NCI-H2196 (cell line): Measurements from ENCODE around the gene TCEA2.
A peak's percentile ranks its signal among the peaks of the same experiment; 100 is the strongest.

Source experiments
- DNase-seq: peaks from one replicate; lab custom pipeline; 2025; ENCODE audit not compliant: unreplicated experiment; lab: John Stamatoyannopoulos, UW

The TCEA2 gene

DNA sequence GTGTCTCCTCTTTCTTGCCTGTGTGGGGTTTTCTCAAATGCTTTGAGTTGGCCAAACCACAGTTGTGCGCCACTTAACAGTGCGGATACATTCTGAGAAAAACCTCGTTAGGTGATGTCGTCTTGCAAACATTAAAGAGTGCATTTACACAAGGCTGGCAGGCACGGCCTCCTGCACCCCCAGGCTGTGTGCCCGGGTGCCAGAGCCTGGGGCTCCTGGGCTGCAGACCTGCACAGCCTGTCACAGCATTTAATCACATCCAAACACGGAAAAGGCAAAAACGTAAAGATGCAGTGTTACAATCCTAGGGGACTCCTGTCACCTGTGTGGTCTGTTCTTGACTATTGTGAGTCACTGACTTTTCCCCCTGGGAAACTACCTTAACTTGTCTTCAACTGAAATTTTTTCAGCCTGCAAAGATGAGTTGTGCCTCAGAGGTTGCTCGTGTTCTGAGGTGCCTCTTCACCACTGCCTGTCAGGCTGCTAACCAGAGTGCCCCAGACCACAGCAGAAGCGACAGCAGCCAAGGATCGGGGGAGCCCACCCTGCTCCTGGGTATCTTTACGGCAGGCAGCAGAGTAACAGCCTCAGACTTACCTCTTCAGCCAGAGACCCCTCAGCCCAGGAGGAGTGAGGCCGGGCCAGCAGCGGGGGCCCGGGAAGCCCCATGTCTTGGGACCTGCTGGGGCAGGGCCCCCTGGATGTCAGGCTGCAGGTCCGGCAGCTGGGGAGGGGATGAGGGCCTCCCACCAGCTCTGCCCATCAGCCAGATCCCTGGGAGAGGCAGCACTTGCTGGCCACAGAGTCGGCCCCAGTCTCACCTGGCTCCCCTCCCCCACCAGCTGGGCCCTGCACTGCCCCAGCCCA lies 27.7 kb upstream of the TCEA2 start:
- DNase-seq = no peak

DNA sequence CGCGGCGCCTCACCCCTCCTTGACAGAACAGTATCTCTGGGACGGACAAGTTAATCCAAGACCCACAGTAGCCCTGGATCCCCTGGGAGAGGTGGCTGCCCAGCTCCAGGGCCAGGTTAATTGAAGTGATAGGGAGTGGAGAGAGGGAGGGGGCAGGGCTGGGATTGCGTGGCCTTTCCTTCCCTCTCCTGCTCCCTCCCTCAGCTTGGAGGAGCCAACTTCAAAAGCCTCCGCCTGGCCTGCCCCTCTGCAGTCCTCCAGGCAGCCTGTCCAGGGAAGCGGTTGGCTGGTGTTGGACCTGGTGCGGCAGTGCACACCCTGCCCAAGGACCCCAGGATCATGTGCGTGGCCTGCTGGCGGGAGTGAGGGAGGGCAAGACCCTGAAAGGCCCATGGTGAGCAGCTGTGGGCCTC lies 27.1 kb upstream of the TCEA2 start, which contains the start of gene C20orf204:
Gene C20orf204 (plus strand): TSS at position 250 of the 413 bp plus-strand sequence. CDS start 142 bp downstream, at position 392.
- DNase-seq = no peak

DNA sequence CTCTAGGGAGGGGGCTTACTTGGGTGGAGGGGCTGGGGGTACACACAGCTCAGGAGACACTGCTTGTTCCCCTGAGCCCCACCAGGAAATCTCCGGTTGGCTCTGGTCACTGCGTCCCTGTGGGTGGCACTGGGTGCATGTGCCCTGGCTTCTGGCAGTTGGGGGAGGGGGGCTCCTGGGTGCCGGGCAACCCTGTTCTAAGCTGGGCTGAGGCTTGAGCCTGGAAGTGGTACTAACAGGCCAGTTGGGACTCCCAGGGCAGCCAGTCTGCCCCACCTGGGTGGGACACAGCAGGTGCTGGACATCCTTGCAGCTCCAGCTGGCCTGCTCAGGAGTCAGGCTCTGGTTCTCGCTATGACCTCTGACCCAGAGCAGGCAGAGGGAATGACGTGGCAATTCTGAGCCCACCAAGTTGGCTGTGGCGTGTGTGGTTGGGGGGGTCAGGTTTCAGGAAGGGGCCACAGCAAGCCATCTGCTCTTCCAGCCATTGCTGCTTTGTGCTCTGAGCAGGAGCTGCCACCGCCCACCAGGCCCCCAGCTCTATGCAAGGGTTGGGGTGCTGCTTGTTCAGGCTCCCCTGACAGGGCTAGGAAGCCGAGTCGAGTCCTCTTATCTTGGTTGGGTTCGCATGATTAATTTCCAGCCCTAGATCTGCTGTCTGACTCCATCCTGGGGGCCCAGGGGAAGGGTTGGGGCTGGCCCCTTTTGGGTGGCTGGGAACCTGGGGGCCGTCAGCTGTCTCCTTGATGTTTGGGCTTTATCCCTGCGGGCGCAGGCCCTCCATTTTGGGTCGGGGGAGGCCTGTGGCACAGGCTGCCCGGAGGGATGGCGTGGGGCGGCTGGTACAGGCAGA lies 26.4 kb upstream of the TCEA2 start:
- DNase-seq = no peak

DNA sequence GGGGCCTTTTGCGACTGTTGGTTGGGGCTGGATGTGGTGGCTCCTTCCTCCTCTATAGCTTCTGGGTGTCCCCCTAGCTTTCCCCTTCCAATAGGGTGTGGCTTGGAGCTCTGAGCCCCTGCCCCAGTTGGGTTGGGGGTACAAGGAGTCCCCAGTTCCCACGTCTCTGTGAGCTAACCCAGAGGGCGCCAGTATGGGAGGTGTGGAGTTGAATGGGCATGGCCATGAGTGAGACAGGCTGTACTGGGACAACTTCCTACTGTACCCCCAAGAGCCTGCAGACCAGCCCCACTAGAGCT lies 25.9 kb upstream of the TCEA2 start:
- no peak for DNase-seq

DNA sequence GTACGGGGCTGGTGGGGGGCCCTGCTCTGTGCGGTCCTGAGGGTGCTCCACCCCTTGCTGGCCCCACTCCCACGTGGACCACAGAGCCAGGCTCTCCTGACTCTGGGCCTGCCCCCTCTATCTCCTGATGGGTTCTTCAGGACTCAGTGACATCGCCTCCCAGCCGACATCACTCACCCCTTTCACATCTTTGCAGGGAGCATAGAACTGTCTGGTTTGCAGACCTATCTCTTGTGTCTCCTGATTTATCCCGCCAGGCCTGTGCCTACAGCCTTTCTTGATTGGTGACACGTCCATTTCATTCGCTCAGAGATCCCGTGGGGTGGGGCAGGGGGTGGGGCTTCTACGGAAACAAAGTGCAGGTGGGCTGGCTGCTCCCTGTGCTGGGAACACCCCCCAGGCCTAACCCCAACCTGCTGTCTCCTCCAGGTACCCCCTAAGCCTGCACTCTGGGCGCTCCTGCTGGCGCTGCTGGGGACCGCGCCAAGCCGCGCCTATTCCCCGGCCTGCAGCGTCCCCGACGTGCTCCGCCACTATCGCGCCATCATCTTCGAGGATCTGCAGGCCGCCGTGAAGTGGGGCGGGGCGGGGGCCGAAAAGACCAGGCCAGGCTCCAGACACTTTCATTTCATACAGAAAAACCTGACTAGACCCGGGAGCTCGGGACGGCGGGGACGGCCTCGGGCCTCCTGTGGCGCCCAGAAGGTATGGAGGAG lies 25.3 kb upstream of the TCEA2 start:
- peak; percentile 69 for DNase-seq

DNA sequence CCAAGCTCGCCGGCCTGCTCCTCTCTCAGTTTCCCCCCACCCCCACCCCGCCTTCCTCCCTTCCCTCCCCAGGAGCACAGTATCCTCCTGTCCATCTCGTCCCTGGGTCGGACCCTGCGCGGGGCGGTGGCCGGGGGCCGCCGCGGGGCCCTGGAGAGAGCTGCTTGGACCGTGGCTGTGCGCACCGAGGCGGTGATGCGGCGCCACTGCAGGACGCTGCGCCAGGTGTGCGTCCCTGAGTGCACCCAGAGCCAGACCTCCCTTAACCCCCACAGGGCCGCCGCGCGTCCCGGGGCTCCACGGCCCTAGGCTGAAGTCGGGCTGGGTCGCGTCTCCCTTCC lies 24.8 kb upstream of the TCEA2 start:
- peak; percentile 38 for DNase-seq

DNA sequence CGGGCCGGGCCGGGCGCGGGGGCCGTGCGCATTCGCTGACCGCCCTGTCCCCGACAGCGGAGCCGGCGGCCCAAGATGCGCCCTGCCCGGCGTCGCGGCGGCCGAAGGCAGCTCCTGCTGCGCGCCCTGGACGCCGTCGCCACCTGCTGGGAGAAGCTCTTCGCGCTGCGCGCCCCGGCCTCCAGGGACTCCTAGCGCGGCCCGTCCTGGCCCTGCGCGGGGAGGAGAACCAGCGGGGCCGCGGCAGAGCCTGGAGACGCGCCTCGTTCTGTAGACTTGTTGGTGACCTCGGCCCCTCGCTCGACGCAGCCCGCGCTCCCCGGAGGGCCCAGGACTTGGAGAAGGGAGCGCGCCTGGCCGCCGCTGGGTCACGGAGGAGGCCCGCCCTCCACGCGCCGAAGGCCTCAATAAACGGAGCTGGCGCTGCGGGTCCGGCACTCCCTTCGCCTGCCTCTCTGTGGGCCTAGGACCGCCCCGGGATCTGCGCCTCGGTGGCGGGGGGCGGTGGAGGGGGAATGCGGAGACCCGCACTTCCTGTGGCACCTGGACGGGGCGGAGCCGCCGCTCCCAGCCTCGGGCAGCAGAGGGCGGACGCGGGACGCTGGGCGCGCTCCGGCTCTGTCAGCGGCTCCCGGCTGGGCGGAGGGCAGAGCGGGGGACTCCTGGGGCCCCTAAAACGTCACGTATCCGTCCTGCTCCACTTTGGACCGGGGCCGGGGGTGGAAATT lies 24.3 kb upstream of the TCEA2 start:
- DNase-seq = peak; percentile 83

DNA sequence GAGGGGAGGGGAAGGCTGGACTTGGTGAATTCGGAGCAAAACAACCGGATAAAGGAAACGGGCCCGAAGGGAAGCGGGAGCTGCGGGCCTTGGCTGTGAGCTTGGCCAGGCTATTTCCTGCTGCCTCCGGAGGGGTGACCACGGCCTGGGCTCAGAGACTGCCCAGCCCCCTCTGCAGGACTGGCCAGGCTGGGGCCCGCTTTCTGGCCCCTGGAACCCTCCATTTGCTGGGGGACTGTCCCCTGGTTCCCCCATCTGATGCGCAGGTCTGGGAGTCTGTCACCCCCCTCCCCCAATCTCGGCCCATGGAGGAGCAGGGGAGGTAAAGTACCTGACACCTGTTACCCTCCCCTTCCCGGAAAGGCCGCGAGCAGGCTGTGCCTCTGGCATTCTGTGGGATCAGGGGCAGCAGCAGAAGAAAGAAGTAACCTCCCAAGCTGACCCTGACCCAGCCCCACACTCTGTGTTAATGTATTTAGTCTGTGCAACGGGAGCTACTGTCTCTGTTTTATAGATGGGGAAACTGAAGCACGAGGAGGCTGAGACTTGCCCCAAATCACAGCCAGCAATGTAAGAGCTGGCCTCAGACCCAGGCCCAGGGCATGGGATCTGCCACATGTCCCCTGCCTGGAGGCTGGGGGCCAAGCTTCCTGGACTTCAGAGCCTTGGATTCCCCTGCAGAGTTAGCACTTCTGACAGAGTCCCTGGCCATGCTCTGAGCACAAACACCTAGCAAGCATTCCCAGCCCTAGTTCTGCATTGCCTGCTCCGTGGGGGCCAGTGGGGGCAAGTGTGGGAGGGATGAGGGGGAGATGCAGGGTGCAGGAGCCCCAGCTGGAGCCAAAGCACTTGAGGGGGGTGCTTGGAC lies 23.5 kb upstream of the TCEA2 start:
- DNase-seq = no peak

DNA sequence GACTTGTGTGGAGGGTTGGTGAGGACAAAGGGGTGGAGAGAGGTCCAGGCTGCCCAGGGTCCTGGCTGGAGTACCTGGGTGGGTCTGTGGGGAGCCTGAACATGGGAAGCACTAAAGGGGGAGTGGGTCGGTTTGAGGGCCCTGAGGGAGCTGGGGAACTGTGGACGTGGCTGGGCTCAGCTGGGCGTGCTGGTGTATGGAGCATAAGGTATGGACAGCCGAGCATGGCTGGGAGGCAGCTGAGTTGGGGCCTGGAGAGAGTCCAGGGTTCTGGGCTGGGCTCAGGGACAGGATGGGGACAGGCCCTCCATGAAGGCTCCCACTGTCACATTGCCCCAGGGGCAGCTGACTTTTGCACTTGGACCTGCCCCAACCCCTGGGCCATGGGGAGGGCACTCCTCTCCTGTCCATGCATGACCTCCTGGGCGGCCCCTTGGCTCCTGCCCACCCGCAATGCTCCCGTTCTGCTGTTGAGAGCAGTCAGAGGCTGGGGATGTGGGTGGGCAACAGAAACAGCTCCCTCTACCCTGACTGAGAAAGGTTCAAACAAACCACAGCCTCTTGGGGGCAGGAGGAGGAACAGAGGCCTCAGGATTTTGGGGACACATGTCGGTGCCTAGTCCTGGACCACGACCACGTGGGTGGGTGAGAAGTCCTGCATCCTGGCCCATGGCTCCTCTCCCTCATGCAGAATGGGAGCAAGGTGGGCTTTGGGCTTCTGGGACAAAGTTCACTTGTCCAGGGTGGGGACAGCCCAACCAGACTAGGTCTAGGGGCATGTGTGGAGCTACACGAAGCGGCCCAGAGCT lies 22.6 kb upstream of the TCEA2 start:
- DNase-seq = no peak

DNA sequence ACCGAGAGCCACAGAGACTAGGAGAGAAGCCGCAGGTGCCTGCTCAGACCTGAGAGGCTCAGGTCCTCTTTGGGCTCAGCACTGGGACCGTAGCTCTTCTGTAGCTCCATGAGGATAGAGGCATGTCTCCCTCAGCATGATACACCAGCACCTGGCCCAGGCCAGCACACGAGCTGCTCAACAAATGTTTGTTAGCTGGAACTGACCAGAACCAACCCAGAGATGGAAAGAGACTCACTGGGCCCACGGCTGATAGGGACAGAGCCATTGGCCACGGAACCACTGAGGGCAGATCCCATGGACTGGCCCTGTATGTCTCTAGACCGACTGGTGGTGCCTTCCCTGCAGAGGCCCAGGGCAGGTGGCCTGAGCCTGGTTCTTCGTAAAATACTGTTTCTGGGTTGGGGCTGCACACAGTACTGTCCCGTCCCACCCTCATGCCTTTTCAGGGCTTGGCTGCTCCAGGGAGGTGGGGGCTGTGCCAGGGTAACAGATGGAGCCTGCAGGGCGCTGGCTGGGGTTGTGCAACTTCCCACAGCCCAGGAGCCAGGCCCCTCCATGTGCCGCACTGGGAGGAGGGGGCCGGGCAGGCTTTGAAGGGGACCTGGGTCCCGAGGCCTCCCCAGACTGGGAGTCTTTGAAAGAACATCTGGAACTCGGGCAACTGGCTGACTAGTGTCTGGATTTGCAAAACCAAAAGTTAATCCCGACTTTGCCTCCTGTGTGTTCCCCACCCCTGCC lies 21.8 kb upstream of the TCEA2 start:
- no peak for DNase-seq

DNA sequence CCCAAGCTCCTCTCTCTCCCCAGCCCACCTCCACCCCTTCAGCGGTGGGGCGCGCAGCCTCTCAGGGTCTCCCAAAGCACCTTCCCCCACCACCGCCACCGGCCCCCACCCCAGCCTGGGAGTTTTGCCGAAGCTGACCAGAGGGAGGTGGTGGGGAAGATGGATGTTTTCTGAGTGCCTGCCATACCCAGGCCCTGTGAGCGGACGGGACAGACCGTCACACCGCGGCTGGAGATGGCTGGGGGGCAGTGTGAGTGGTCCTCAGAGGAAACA lies 21.3 kb upstream of the TCEA2 start:
- no peak for DNase-seq

DNA sequence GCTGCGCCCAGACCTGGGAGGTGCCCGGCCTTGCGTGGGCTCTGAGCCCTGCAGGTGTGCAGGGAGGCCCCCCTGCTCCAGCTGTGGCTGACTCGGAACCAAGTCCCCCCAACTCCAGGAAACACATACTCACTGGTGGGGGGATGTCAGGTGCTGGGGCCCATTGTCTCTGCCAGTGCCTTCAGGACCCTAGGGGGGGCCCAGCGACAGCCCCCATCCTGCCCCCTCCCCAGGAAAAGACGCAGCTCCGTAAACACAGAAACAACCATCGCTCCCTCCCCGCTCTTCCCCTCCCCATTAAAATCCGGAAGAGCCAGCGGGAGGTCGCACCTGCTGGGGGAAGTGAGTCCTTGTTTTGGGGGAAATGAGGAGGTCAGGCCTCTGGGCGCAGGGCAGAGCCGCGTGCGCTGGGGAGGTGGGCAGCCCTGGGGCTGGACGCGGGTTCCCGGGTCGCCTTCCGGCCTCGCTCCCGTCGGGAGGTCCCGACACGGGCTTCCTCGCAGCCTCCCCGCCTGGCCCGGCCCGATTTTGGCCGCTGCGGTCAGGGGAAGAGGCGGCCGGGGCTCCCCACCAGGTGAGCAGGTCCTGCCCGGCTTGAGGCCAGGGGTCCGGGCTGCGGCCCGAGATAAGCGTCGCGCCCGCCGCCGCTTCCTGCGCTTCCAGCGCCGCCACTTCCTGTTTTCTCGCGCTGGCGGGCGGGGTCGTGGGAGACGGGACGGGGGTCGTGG lies 20.8 kb upstream of the TCEA2 start:
- peak; percentile 28 for DNase-seq

DNA sequence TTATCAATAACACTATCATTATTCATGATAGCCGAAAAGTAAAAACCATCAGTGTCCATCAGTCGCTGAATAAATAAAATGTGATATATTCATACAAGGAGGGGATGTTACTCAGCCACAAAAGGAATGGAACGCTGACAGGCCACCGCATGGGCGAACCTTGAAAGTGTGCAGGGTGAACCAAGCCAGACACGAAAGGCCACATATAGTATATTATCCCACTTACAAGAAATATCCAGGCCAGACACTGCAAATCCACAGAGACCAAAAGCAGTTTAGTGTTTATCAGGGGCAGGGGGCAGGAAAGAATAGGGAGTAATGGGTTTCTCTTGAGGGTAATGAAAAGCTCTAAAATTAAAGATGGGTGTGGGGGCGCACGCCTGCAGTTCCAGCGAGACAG lies 19.2 kb upstream of the TCEA2 start:
- no peak for DNase-seq

DNA sequence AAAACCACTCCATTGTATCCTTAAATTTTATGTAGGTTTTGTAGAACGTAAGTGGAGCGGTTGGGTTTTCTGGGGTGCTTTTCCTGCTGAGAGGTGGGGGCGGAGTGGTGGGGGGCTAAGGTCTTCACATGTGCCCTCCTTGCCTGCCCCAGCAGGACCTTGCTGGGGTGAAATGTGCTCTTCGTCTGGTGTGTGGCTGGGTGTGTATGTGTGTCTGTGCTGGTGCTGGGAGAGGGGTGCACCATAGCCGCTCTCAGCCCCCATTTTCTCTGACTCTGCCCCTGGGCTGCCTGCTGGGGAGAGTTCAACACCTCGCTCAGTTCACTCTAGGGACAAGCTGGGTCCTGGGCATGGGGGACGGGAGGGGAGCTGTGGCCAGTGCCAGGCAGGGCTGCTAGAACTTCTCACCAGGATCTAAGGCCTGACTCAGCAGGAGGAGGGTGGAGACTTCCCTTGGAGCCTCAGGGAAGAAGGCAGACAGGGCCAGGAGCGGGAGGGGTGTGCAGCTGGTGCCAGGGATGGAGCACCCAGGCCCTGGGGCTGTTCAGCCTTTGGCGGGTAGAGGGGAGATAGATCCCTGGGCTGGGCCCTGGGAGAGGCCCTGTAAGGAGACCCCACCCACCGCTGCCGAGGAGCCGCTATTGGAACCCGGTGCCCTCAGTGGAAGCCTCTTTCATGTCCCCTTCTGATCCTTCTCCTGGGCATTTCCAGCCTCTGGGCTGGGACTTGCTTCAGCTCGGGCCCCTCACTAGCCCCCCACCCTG lies 18.3 kb upstream of the TCEA2 start:
- DNase-seq = no peak

DNA sequence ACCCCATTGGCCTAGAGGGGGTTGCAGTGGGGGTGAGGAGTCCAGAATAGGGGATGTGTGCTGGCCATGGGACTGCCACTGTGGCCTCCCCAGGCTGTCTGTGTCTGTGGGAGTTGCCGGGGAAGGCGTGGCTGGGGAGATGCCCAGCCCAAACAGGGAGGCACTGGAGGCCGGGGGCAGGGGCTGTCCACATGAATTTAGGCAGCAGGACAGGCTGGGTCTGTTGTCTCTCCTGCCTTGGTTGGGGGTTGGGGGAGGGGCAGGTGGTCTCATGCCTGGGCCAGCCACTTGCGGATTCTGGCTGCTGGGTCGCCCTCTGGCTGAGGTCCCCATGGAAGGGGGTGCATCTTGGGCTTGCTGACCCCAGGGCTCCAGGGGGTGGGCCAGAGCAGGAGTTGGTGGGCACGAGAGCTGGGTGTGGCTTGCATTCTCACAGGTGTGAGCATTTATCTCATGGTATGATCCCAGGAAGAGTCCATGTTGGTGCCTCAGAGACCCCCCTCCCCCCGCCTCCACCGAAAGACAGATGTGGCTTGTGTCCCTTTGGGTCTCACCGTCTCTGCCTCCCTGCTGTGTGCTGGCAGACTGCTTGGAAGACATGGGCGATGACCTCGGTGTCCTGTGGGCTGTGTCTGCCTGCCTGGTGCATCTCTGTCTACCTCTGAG lies 17.5 kb upstream of the TCEA2 start:
- DNase-seq = no peak

DNA sequence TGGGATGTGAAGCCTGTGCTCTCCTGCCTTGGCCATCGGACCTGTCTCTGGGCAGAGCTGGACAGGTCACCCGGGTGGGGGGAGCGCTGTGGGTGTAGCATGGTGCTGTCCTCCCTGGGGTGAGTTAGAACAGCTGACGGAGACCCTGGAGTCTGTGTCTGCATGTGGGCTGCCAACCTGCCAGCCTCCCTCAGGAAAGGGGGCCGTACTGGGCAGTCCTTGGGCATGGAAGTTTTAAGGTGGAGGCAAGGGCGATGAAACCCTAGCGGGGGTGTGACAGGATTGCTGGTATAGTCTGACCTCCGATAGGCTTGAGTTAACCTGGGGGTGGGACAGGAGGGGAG lies 16.0 kb upstream of the TCEA2 start:
- no peak for DNase-seq

DNA sequence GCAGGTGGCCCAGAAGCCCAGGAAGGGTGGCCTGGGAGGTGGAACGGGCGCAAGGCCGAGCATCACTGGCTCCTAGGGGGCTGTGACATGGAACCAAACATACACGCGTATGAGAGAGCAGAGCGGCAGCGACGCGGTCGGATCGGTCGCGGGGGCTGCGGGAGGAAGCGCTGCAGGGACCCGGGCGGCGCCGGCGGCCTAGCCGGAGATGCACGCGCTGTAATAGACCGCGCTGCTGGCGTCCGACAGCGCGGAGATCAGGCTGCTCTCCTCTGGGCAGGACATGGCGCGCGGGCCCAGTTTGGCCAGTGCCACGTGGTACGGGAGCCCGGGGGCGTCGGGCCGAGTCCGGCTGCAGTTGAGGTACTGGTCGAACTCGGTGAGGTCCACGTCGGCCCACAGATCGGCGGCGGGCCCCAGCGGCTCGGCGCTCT lies 15.0 kb upstream of the TCEA2 start:
- no peak for DNase-seq
